ENCODE measurements around the gene KLHL29. TPM values are rescaled to one million over a fixed set of nuclear protein-coding genes. Genes with fewer than 3 reads are reported as not detected.

KLHL29 gene
- total RNA-seq, 4 donors from 2014 or later = 2.2 to 3.3 (median 2.7) TPM

- TF ChIP-seq POLR2A (IDR thresholded peaks at IDR 0.05) = no peak
- no peak for TF ChIP-seq CTCF (IDR thresholded peaks at IDR 0.05)
- H3K27ac ChIP-seq = no peak overlapping the region
- no peaks in the 10 kb centered on the region for H3K27me3 ChIP-seq
- DNase-seq = peak; percentile 29 to 36
- no peaks in the 10 kb centered on the region for H3K4me1 ChIP-seq
- H3K36me3 ChIP-seq = no peaks in the 10 kb centered on the region
- intact Hi-C loops (cut with DNase I) = no loop called here
- 59 to 60% methylated on average over 8 of the region's 13 CpGs for WGBS, 2 donors
- H3K4me3 ChIP-seq (replicated peaks in 1 of 3) = no peak overlapping the region
- H3K9me3 ChIP-seq = no peaks in the 10 kb centered on the region
These were observed 210.7 kb downstream of the KLHL29 start for GRCh38 chr2:23595601-23596251.

GRCh38 chr2:23596316-23596885 is 211.4 kb downstream of the KLHL29 start:
- Histone ChIP-seq H3K4me1 (no peaks in the 10 kb centered on the region), H3K9me3 (no peaks in the 10 kb centered on the region), H3K36me3 (no peaks in the 10 kb centered on the region), H3K27ac (no peak overlapping the region), H3K27me3 (no peaks in the 10 kb centered on the region), H3K4me3 (replicated peaks in 1 of 3) (no peak overlapping the region)
- TF ChIP-seq CTCF (IDR thresholded peaks at IDR 0.05) = no peak
- no peak for TF ChIP-seq POLR2A (IDR thresholded peaks at IDR 0.05)
- intact Hi-C loops (cut with DNase I) = no loop called here
- 86% methylated on average over 16 of the region's 16 CpGs for WGBS, 2 donors
- DNase-seq = no peak

- Histone ChIP-seq H3K4me1 (no peaks in the 10 kb centered on the region), H3K27ac (no peak overlapping the region), H3K9me3 (no peaks in the 10 kb centered on the region), H3K36me3 (no peaks in the 10 kb centered on the region), H3K27me3 (no peaks in the 10 kb centered on the region), H3K4me3 (replicated peaks in 1 of 3) (no peak overlapping the region)
- TF ChIP-seq CTCF (IDR thresholded peaks at IDR 0.05) (no peak), POLR2A (IDR thresholded peaks at IDR 0.05) (no peak)
- 95 to 98% methylated on average over 9 of the region's 9 CpGs for WGBS, 2 donors
- DNase-seq = no peak
- intact Hi-C loops (cut with DNase I) = no loop called here
These were observed 212.7 kb downstream of the KLHL29 start for GRCh38 chr2:23597687-23598086.

- 65 to 72% methylated on average over 6 of the region's 6 CpGs for WGBS, 2 donors
- H3K36me3 ChIP-seq = no peaks in the 10 kb centered on the region
- intact Hi-C loops (cut with DNase I) = no loop called here
- no peaks in the 10 kb centered on the region for H3K27me3 ChIP-seq
- no peak for DNase-seq
- no peak overlapping the region for H3K4me3 ChIP-seq (replicated peaks in 1 of 3)
- TF ChIP-seq CTCF (IDR thresholded peaks at IDR 0.05) = no peak
- TF ChIP-seq POLR2A (IDR thresholded peaks at IDR 0.05) = no peak
- no peaks in the 10 kb centered on the region for H3K9me3 ChIP-seq
- H3K27ac ChIP-seq = no peak overlapping the region
- no peaks in the 10 kb centered on the region for H3K4me1 ChIP-seq
These were observed 214.0 kb downstream of the KLHL29 start for GRCh38 chr2:23599006-23599405.

- Histone ChIP-seq H3K4me1 (no peaks in the 10 kb centered on the region), H3K4me3 (replicated peaks in 1 of 3) (no peak overlapping the region)
- no peak for DNase-seq
These were observed 214.7 kb downstream of the KLHL29 start for GRCh38 chr2:23599667-23600066.

More at GRCh38 chr2:23599667-23600066, 214.7 kb downstream of the KLHL29 start:
- TF ChIP-seq CTCF (IDR thresholded peaks at IDR 0.05) = no peak
- no peak for TF ChIP-seq POLR2A (IDR thresholded peaks at IDR 0.05)
- H3K9me3 ChIP-seq = no peaks in the 10 kb centered on the region
- intact Hi-C loops (cut with DNase I) = no loop called here
- H3K36me3 ChIP-seq = no peaks in the 10 kb centered on the region
- 81 to 83% methylated on average over 10 of the region's 10 CpGs for WGBS, 2 donors
- no peak overlapping the region for H3K27ac ChIP-seq
- H3K27me3 ChIP-seq = no peaks in the 10 kb centered on the region

Data from thyroid gland (tissue), 4 donors.